ENCODE measurements around the gene TIGD3. TPM values are rescaled to one million over a fixed set of nuclear protein-coding genes. Genes with fewer than 3 reads are reported as not detected.
A peak's percentile ranks its signal among the peaks of the same experiment; 100 is the strongest.

TIGD3 gene
- total and polyA plus RNA-seq, 9 of the 15 experiments (the other 6 are each of a cell fraction or from before 2014, with no cell fraction given), result 0.06 to 1.3 (median 0.56) TPM

GRCh38 chr11:65382033-65382803 lies 27.7 kb downstream of the TIGD3 start, which contains the start of gene SLC25A45 (continued):
- TF ChIP-seq SIX5 (IDR thresholded peaks at IDR 0.05; ENCODE audit: borderline replicate concordance in 1 of 2, insufficient read depth in 1 of 2, low read depth in 1 of 2, low read length in 2 of 2) (no peak), SAFB2 (IDR thresholded peaks at IDR 0.05; ENCODE audit: borderline replicate concordance, low read depth, low read length, severe bottlenecking) (no peak), IRF1 (CRISPR knock-in tag; IDR thresholded peaks at IDR 0.05; ENCODE audit: borderline replicate concordance) (no peak), FOXP4 (CRISPR knock-in tag; IDR thresholded peaks at IDR 0.05; ENCODE audit: borderline replicate concordance) (peak; percentile 97; the same call in 1 of the 2 replicates), DPF2 (IDR thresholded peaks at IDR 0.05) (peak; percentile 97), CHD4 (IDR thresholded peaks at IDR 0.05; ENCODE audit: insufficient read depth, insufficient replicate concordance, low read depth, low read length, poor library complexity, severe bottlenecking) (no peak), ZHX1 (conservative IDR thresholded peaks at IDR 0.05; ENCODE audit: low read length) (no peak), NFIC (IDR thresholded peaks at IDR 0.05) (peak; percentile 98), C11orf30 (IDR thresholded peaks at IDR 0.05; ENCODE audit: low read depth) (peak; percentile 60; the same call in 1 of the 2 replicates), ARID3B (CRISPR knock-in tag; IDR thresholded peaks at IDR 0.05; ENCODE audit: borderline replicate concordance) (peak; percentile 67; the same call in 1 of the 2 replicates), HES1 (IDR thresholded peaks at IDR 0.05; ENCODE audit: low read depth) (peak; percentile 12; the same call in 1 of the 2 replicates), CAMTA2 (CRISPR knock-in tag; conservative IDR thresholded peaks at IDR 0.05) (0 out of 2 replicates have a peak, but pooled peaks have one; percentile 37), HNRNPUL1 (IDR thresholded peaks at IDR 0.05; ENCODE audit: low read length) (no peak), EWSR1 (IDR thresholded peaks at IDR 0.05; ENCODE audit: borderline replicate concordance, low read depth, partially characterized antibody) (no peak), MTF1 (CRISPR knock-in tag; IDR thresholded peaks at IDR 0.05; ENCODE audit: borderline replicate concordance) (peak; percentile 25; the same call in 1 of the 2 replicates)
